IMR-90 (cell line): ENCODE measurements around the gene HS3ST5. TPM values are rescaled to one million over a fixed set of nuclear protein-coding genes. Genes with fewer than 3 reads are reported as not detected.
"Not testable (repeated sequence)": the region's sequence is repeated elsewhere in the genome, so short reads cannot be mapped to it uniquely, and the experiment has no call there.

ENCODE experiments used
- ATAC-seq: fragments of 200-7000 bp; cut with Tn5 transposase; 2 replicates; pipeline ENCODE4 v1.9.1; 2020; ENCODE audit warnings: low read depth, mild to moderate bottlenecking, moderate library complexity
- BruUV-seq: library from RNA; stranded (reverse); fragments of 400-500 nt; replicated peaks from 2 replicates; lab custom pipeline; 2021; lab: Mats Ljungman, UMichigan
- CTCF ChIA-PET: fragments of 300-600 bp; formaldehyde crosslinking; extraction: SDS; loops from one replicate; lab custom pipeline; 2021; ENCODE audit warnings: antibody characterized with exemption; lab: Yijun Ruan, JAX
- POLR2A ChIA-PET: fragments of 300-600 bp; sonication (Branson Sonifier 250); formaldehyde crosslinking; loops from one replicate; lab custom pipeline; 2022; ENCODE audit warnings: antibody characterized with exemption; ENCODE audit not compliant: unreplicated experiment; lab: Charles Lee
- DNase-seq: peaks from one replicate; pipeline ENCODE4 v3.0.0; 2013
- H2AFZ ChIP-seq: replicated peaks from 2 replicates; pipeline ENCODE3; 2013; ENCODE audit warnings: low read length, mild to moderate bottlenecking; ENCODE audit not compliant: poor library complexity
- H2AK5ac ChIP-seq: 2 replicates; pipeline ENCODE4 v1.6.1; 2013; ENCODE audit warnings: low read depth, low read length, inconsistent platforms
- H2AK9ac ChIP-seq: replicated peaks from 2 replicates; pipeline ENCODE3; 2013; ENCODE audit warnings: mild to moderate bottlenecking, low read depth, low read length, moderate library complexity; ENCODE audit not compliant: poor library complexity
- H2BK120ac ChIP-seq: 2 replicates; pipeline ENCODE4 v1.6.1; 2013; ENCODE audit warnings: low read depth, low read length, inconsistent platforms
- H2BK15ac ChIP-seq: 3 replicates; pipeline ENCODE4 v1.6.1; 2013; ENCODE audit warnings: low read depth, low read length, inconsistent platforms
- H2BK20ac ChIP-seq: 2 replicates; pipeline ENCODE4 v1.6.1; 2013; ENCODE audit warnings: low read depth, mild to moderate bottlenecking, inconsistent platforms, low read length, moderate library complexity
- H2BK5ac ChIP-seq: 2 replicates; pipeline ENCODE4 v1.6.1; 2013; ENCODE audit warnings: mild to moderate bottlenecking, low read depth, low read length, inconsistent platforms; ENCODE audit not compliant: poor library complexity, severe bottlenecking
- H3K14ac ChIP-seq: replicated peaks from 2 replicates; pipeline ENCODE4 v1.6.1; 2013; ENCODE audit warnings: low read depth, low read length, inconsistent platforms
- H3K18ac ChIP-seq: 2 replicates; pipeline ENCODE4 v1.6.1; 2013; ENCODE audit warnings: low read depth, low read length, control low read depth
- H3K23ac ChIP-seq: 2 replicates; pipeline ENCODE4 v1.6.1; 2013; ENCODE audit warnings: low read depth, low read length, inconsistent platforms
- H3K27ac ChIP-seq: 2 replicates; pipeline ENCODE4 v1.5.1; 2013; ENCODE audit warnings: mild to moderate bottlenecking, control low read depth, low read length; ENCODE audit not compliant: insufficient read depth
- H3K27me3 ChIP-seq: 2 replicates; pipeline ENCODE4 v1.6.1; 2013; ENCODE audit warnings: low read length; ENCODE audit not compliant: control insufficient read depth, insufficient read depth
- H3K36me3 ChIP-seq: 2 replicates; pipeline ENCODE4 v1.6.1; 2013; ENCODE audit warnings: low read length, mixed read lengths; ENCODE audit not compliant: control insufficient read depth, insufficient read depth
- H3K4ac ChIP-seq: 2 replicates; pipeline ENCODE4 v1.6.1; 2013; ENCODE audit warnings: low read depth, low read length, inconsistent platforms
- H3K4me1 ChIP-seq: 2 replicates; pipeline ENCODE4 v1.6.1; 2013; ENCODE audit warnings: low read length, mixed read lengths; ENCODE audit not compliant: control insufficient read depth, insufficient read depth
- H3K4me2 ChIP-seq: 2 replicates; pipeline ENCODE4 v1.6.1; 2013; ENCODE audit warnings: low read depth, mild to moderate bottlenecking, control low read depth, low read length, moderate library complexity
- H3K4me3 ChIP-seq: 2 replicates; pipeline ENCODE4 v1.5.1; 2013; ENCODE audit warnings: low read depth, mild to moderate bottlenecking, control low read depth, low read length, moderate library complexity; ENCODE audit not compliant: insufficient read depth
- H3K56ac ChIP-seq: 2 replicates; pipeline ENCODE4 v1.6.1; 2013; ENCODE audit warnings: low read length, inconsistent platforms; ENCODE audit not compliant: insufficient read depth; ENCODE audit errors: extremely low read depth
- H3K79me1 ChIP-seq, 2 experiments: 2 replicates each; pipeline ENCODE4 v1.6.1; 2013; ENCODE audit warnings: low read length in 2 of 2, inconsistent platforms in 1 of 2, low read depth in 1 of 2
- H3K9ac ChIP-seq: 2 replicates; pipeline ENCODE4 v1.6.1; 2013; ENCODE audit warnings: low read depth, low read length, control low read depth
- H3K9me1 ChIP-seq: 2 replicates; pipeline ENCODE4 v1.6.1; 2013; ENCODE audit warnings: low read length, inconsistent platforms; ENCODE audit not compliant: insufficient read depth
- H3K9me3 ChIP-seq: 2 replicates; pipeline ENCODE4 v1.6.1; 2013; ENCODE audit warnings: low read length; ENCODE audit not compliant: control insufficient read depth, insufficient read depth
- H4K20me1 ChIP-seq: 2 replicates; pipeline ENCODE4 v1.6.1; 2013; ENCODE audit warnings: low read length, inconsistent platforms; ENCODE audit not compliant: insufficient read depth
- H4K5ac ChIP-seq: 2 replicates; pipeline ENCODE4 v1.6.1; 2013; ENCODE audit warnings: mild to moderate bottlenecking, low read depth, low read length, control low read depth
- H4K8ac ChIP-seq, 2 experiments: 2 replicates each; pipeline ENCODE4 v1.6.1; 2013; ENCODE audit warnings: low read depth in 2 of 2, low read length in 2 of 2, control low read depth in 1 of 2, inconsistent platforms in 1 of 2
- H4K91ac ChIP-seq: 2 replicates; pipeline ENCODE4 v1.6.1; 2013; ENCODE audit warnings: low read depth, low read length, inconsistent platforms; ENCODE audit not compliant: insufficient read depth
- CHD1 ChIP-seq: IDR thresholded peaks from 2 replicates; pipeline ENCODE4 v1.6.1; 2012; ENCODE audit warnings: low read depth, low read length, improper control_type of control experiment
- MAFK ChIP-seq: IDR thresholded peaks from 2 replicates; pipeline ENCODE4 v1.6.1; 2012; ENCODE audit warnings: low read depth, low read length, improper control_type of control experiment
- MAZ ChIP-seq: IDR thresholded peaks from 2 replicates; pipeline ENCODE4 v1.6.1; 2012; ENCODE audit warnings: low read depth, mild to moderate bottlenecking, low read length, improper control_type of control experiment, moderate library complexity, borderline replicate concordance
- RFX5 ChIP-seq: IDR thresholded peaks from 2 replicates; pipeline ENCODE4 v1.8.0; 2012; ENCODE audit warnings: low read depth, mild to moderate bottlenecking, low read length, moderate library complexity
- SMC3 ChIP-seq: fragments of 150-350 bp; IDR thresholded peaks from 2 replicates; pipeline ENCODE4 v1.6.1; 2016; ENCODE audit warnings: low read depth, mild to moderate bottlenecking, antibody characterized with exemption, low read length, moderate library complexity
- WGBS, 2 experiments: methylation state at CpG; one replicate each; pipeline versions ENCODE4 v1.1.5 to v1.1.7; 2013; ENCODE audit warnings: missing lambda C conversion rate in 2 of 2; ENCODE audit not compliant: insufficient read length in 1 of 2; ENCODE audit errors: extremely low coverage in 2 of 2; 5-methylcytosine and 5-hydroxymethylcytosine counted together
- dilution Hi-C: fragments of 300-500 bp; cut with HindIII; formaldehyde crosslinking; loops from one replicate; pipeline ENCODE4 v1.14.3; 2018; ENCODE audit warnings: low sequenced_read_pairs; ENCODE audit not compliant: unreplicated experiment
- in situ Hi-C: fragments of 300-500 bp; cut with MboI; formaldehyde crosslinking; loops from 3 replicates; pipeline ENCODE4 v1.14.3; 2019; ENCODE audit warnings: low sequenced_read_pairs, inconsistent platforms, mixed read lengths
- intact Hi-C: fragments of 100-400 bp; cut with micrococcal nuclease; formaldehyde crosslinking; loops from 2 replicates; pipeline ENCODE4 v1.10.0; 2022
- polyA plus RNA-seq, 3 experiments: library from polyadenylated mRNA; depleted of rRNA; stranded (reverse); fragments of >200 nt; gene quantifications; 2 replicates each; pipeline ENCODE4 v1.2.3, GENCODE V29; 2012; ENCODE audit warnings: low replicate concordance in 1 of 3
- total RNA-seq: library from RNA; depleted of rRNA; stranded (reverse); fragments of >200 nt; gene quantifications from 2 replicates; pipeline ENCODE4 v1.2.3, GENCODE V29; 2012
- TF ChIP-seq, protein P1 (sequence below): fragments of 150-350 bp; IDR thresholded peaks from 2 replicates; pipeline ENCODE4 v1.6.1; 2016; ENCODE audit warnings: low read depth, mild to moderate bottlenecking, low read length, moderate library complexity, borderline replicate concordance

The HS3ST5 gene
- total and polyA plus RNA-seq, 2 of the 4 experiments (the other 2 are of a cell fraction): not detected

DNA sequence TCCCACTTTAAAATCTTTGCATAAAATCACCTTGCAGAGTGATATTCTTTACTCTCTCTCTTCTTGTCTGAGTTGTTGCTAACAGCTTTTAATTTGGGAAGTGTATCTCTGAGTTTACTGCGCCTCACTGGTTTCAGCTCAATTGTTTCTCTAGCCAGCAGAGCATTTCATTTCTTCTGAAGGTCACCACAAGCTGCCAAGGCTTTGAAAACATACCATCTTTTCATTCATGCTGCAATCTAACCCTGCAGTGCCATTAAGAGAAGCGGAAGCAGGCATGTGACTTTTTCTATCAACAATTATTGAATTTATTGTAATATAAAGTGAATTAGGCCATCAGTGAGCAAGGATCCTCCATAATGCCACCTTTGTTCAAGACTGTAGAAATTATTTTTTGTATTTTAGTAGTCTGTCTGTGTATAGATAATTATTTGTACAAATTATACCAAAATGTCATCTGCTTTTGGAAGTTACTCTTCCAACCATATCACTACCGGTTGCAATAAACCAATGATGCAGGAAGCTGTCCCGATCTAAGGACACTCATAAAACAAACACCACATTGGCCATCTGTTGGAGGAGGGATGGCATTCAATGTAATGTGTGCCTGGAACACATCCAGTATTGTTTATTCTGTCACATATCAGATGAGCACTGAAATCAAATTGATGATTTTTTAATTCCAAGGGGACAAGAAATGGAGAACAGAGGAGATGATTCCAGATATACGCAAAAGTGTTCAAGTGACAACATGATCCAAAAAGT lies 26.8 kb downstream of the HS3ST5 start:
- intact Hi-C loops (no loop called here), in situ Hi-C loops (no loop called here), dilution Hi-C loops (no loop called here)
- Histone ChIP-seq H3K23ac (no peak overlapping the region), H3K79me1 (no peaks in the 10 kb centered on the region), H3K4me3 (no peak overlapping the region), H3K36me3 (no peaks in the 10 kb centered on the region), H3K9ac (no peak overlapping the region), H2AK9ac (no peak overlapping the region), H3K27ac (no peak overlapping the region), H4K5ac (no peak overlapping the region), H3K4me1 (no peaks in the 10 kb centered on the region), H3K4me2 (no peak overlapping the region), H3K9me1 (no peaks in the 10 kb centered on the region), H2BK15ac (no peak overlapping the region), H2AFZ (no peak overlapping the region), H4K20me1 (no peaks in the 10 kb centered on the region), H3K4ac (no peak overlapping the region), H3K56ac (no peak overlapping the region), H4K8ac (no peak overlapping the region), H3K27me3 (no peaks in the 10 kb centered on the region), H3K18ac (no peak overlapping the region), H3K9me3 (no peaks in the 10 kb centered on the region), H3K14ac (no peak overlapping the region), H4K91ac (no peak overlapping the region), H2BK5ac (no peak overlapping the region), H2AK5ac (no peak overlapping the region), H2BK20ac (no peak overlapping the region), H2BK120ac (no peak overlapping the region)
- ATAC-seq (no peak), DNase-seq (no peak)
- no CpG with 5 or more reads among the region's 5 CpGs for WGBS, 2 experiments
- BruUV-seq: no TSS peak
- ChIA-PET CTCF (no interaction called here), POLR2A (no interaction called here)
- TF ChIP-seq, protein P1, sequence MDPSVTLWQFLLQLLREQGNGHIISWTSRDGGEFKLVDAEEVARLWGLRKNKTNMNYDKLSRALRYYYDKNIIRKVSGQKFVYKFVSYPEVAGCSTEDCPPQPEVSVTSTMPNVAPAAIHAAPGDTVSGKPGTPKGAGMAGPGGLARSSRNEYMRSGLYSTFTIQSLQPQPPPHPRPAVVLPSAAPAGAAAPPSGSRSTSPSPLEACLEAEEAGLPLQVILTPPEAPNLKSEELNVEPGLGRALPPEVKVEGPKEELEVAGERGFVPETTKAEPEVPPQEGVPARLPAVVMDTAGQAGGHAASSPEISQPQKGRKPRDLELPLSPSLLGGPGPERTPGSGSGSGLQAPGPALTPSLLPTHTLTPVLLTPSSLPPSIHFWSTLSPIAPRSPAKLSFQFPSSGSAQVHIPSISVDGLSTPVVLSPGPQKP: no peak
- TF ChIP-seq RFX5 (no peak), MAFK (no peak), MAZ (no peak), CHD1 (no peak), SMC3 (no peak)

DNA sequence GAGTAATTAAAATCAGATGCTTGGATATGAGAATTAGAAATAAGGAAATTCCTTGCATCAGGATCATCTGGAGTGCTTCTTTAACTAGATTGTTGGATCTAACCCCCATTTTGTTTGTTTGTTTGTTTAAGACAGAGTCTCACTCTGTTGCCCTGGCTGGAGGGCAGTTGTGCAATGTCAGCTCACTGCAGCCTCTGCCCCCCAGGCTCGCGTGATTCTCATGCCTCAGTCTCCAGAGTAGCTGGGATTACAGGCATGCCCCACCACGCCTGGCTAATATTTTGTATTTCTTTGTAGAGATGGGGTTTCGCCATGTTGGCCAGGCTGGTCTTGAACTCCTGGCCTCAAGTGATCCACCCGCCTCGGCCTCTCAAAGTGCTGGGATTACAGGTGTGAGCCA lies 29.0 kb downstream of the HS3ST5 start:
- H3K79me1 ChIP-seq, H4K8ac ChIP-seq, H3K4me3 ChIP-seq, ATAC-seq, in situ Hi-C loops, H3K4me2 ChIP-seq, POLR2A ChIA-PET, H2AK5ac ChIP-seq, H2AK9ac ChIP-seq, H2BK120ac ChIP-seq, H3K27ac ChIP-seq, BruUV-seq, H2BK15ac ChIP-seq, H2BK5ac ChIP-seq, H4K91ac ChIP-seq, H3K18ac ChIP-seq, H2BK20ac ChIP-seq, H3K9ac ChIP-seq, H3K23ac ChIP-seq, H3K27me3 ChIP-seq, H2AFZ ChIP-seq, dilution Hi-C loops, H3K14ac ChIP-seq, H3K9me1 ChIP-seq, intact Hi-C loops, H3K4ac ChIP-seq, H3K9me3 ChIP-seq, H3K36me3 ChIP-seq, H4K5ac ChIP-seq, H3K56ac ChIP-seq, DNase-seq, H4K20me1 ChIP-seq, H3K4me1 ChIP-seq: not testable (repeated sequence)
- WGBS, 2 experiments: no CpG with 5 or more reads among the region's 6 CpGs
- CTCF ChIA-PET: interaction anchor here (1.2 kb wide), 1 partner anchor 9 kb away, joined by 5 read pairs; no protein-coding TSS in a partner anchor
